ENCODE measurements around the gene ZNF500.

- no peak for TF ChIP-seq CTCF (conservative IDR thresholded peaks at IDR 0.05 in 1 of 2, IDR thresholded peaks at IDR 0.05 in 1 of 2; ENCODE audit: low read depth in 1 of 2, low read length in 2 of 2)
- no peak for TF ChIP-seq EZH2 (IDR thresholded peaks at IDR 0.05; ENCODE audit: low read length, missing control alignments)
These were observed 38.3 kb downstream of the ZNF500 start for GRCh38 chr16:4728676-4729075.
